ENCODE data around the gene NFATC3.

Gene NFATC3

DNA sequence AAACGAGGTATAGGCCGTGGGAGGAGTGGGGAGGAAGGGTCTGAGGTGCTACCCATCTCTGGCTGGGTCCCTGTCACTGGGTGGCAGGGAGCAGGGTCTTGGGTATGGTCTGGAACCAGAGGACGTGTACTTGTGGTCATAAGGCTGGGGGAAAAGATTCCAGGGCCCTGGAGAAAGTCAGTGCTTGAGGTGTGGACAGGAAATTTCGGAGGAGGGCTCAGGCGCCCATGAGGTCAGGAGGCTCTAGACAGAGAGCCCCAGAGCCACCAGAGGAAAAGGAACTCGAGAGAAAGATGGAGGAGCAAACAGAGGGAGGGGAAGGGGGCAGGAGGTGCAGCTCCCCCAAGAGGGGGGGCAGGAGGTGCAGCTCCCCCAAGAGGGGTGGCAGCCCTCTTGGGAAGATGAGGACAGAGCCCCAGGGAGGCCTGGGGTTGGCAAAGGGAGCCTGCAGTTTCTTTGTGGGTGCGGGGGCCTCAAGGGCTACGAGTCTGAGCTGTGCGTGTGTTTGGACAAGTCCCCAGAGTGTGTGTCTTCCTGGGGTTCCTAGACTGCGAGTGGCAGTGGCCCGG lies 178.5 kb downstream of the NFATC3 start:
- H3K4me1 ChIP-seq (ENCODE audit: control insufficient read depth, low read depth, low read length) = peaks cover 14% of the 10 kb centered on the region

DNA sequence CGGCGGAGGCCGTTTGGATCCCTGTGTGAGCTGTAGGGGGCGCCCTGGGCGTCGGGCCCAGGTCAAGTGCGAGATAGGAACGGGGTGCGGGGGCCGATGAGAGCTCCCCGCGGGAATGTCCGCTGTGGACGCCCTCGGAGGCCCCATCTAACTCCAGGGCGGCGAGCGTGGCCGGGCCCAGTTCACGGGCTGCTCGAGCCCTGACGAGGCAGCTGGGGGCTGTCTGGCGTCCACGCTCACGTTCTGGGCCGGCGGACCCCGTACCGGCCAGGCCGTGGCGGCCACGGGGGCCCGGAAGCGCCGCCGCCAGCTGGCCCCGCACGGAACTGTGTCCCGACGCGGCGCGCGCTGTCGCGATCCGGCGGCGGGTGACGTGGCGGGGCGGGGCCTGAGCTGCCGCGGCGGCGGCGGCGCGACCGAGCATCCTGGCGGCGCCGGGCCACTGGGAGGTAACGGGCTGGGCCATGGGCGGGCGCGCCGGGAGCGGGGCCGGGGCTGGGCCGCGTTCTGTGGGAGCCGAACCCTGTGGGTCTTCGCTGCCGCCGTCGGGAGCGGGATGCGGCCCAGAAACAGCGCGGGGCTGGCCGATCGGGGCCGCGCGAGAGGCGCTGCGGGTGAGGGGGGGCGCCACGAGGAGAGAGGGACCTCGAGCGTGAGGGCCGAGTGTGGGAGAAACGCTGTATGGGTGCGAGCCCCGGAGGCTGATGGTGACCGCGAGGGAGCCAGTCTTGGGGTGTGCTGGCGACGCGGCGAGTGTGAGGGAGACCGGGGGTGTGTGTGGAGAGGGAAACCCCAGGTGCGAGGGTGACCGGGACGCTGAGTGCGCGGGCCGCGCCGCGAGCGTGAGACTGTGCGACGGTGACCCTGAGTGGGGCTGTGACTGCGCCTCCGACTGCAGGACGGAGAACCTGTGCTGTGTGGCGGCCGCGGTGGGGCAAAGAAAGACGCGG lies 179.2 kb downstream of the NFATC3 start, which contains the start of gene SLC7A6:
Gene SLC7A6, plus strand, starts transcription at position 399 of the 950 bp plus-strand sequence. CDS start 10,201 bp downstream, outside the sequence.
- Histone ChIP-seq H3K27ac (ENCODE audit: low read length) (no peak within 1 kb of the TSS), H3K36me3 (ENCODE audit: control insufficient read depth, low read depth, low read length) (no peaks in the 10 kb centered on the region), H3K4me3 (ENCODE audit: low read length) (peak within 1 kb of the TSS; percentile 84), H3K4me1 (ENCODE audit: control insufficient read depth, low read depth, low read length) (peaks cover 14% of the 10 kb centered on the region), H3K9me3 (ENCODE audit: control insufficient read depth, low read depth, low read length) (no peaks in the 10 kb centered on the region), H3K9ac (ENCODE audit: low read length) (peak within 1 kb of the TSS; percentile 61), H3K27me3 (ENCODE audit: control insufficient read depth, insufficient read depth, low read length) (peaks cover 20% of the 10 kb centered on the region)

More for the DNA sequence above, 178.5 kb downstream of the NFATC3 start:
- H3K9me3 ChIP-seq (ENCODE audit: control insufficient read depth, low read depth, low read length) = no peaks in the 10 kb centered on the region
- H3K36me3 ChIP-seq (ENCODE audit: control insufficient read depth, low read depth, low read length) = no peaks in the 10 kb centered on the region
- H3K27me3 ChIP-seq (ENCODE audit: control insufficient read depth, insufficient read depth, low read length) = peaks cover 20% of the 10 kb centered on the region
- no peak overlapping the region for H3K9ac ChIP-seq (ENCODE audit: low read length)
- H3K4me3 ChIP-seq (ENCODE audit: low read length) = peak overlapping the region; percentile 84
- no peak overlapping the region for H3K27ac ChIP-seq (ENCODE audit: low read length)

DNA sequence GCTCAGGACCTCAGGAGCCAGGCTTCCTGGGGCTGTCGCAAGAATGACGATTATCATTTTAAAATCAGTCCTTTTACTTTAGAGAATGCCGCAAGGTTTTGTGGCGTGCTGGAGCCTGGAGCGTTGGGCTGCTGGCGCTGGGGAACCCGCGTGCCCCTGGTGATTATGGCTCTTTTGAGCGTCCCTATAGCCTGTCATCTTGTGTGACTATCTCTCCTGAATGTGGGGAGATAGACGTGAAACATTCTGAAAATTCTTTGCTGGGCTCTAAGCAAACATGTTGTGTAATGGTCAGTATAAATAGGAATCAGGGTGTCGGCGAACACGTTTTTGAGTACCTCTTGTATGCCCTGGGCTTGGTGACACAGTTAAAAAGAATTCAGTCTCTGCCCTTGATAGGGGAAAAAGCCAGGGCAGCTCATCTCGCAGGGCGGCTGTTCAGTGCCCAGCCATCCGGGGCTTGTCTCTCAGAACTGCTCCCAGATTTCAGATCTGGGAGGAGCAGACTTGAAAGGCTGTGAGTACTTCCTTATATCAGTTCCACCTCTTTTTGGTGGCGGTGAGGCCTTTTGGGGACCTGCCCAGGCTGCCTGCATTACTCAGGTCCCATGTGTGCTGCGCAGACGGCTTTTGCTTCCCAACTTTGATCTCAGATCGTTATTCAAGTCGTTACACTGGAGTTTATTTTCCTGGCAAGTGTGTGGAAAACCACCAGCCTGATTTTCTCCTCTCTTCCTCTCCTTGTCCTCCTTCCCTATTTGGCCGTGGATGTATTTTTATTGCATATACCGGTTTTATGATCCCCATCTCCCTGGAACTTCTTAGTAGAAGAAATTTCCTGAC lies 180.1 kb downstream of the NFATC3 start:
- H3K27ac ChIP-seq (ENCODE audit: low read length) = no peak overlapping the region
- peak overlapping the region; percentile 84 for H3K4me3 ChIP-seq (ENCODE audit: low read length)
- no peaks in the 10 kb centered on the region for H3K36me3 ChIP-seq (ENCODE audit: control insufficient read depth, low read depth, low read length)
- no peaks in the 10 kb centered on the region for H3K9me3 ChIP-seq (ENCODE audit: control insufficient read depth, low read depth, low read length)
- H3K27me3 ChIP-seq (ENCODE audit: control insufficient read depth, insufficient read depth, low read length) = peaks cover 20% of the 10 kb centered on the region
- peak overlapping the region; percentile 61 for H3K9ac ChIP-seq (ENCODE audit: low read length)
- H3K4me1 ChIP-seq (ENCODE audit: control insufficient read depth, low read depth, low read length) = peaks cover 14% of the 10 kb centered on the region

GRCh38 chr16:68267612-68268405 lies 182.6 kb downstream of the NFATC3 start:
- H3K4me3 ChIP-seq (ENCODE audit: low read length) = peak overlapping the region; percentile 45
- H3K4me1 ChIP-seq (ENCODE audit: control insufficient read depth, low read depth, low read length) = peaks cover 14% of the 10 kb centered on the region
- peak overlapping the region; percentile 18 for H3K27ac ChIP-seq (ENCODE audit: low read length)
- H3K36me3 ChIP-seq (ENCODE audit: control insufficient read depth, low read depth, low read length) = no peaks in the 10 kb centered on the region
- no peaks in the 10 kb centered on the region for H3K9me3 ChIP-seq (ENCODE audit: control insufficient read depth, low read depth, low read length)
- peaks cover 20% of the 10 kb centered on the region for H3K27me3 ChIP-seq (ENCODE audit: control insufficient read depth, insufficient read depth, low read length)
- H3K9ac ChIP-seq (ENCODE audit: low read length) = peak overlapping the region; percentile 34

- no peak overlapping the region for H3K27ac ChIP-seq (ENCODE audit: low read length)
- H3K9me3 ChIP-seq (ENCODE audit: control insufficient read depth, low read depth, low read length) = no peaks in the 10 kb centered on the region
- H3K9ac ChIP-seq (ENCODE audit: low read length) = no peak overlapping the region
- H3K36me3 ChIP-seq (ENCODE audit: control insufficient read depth, low read depth, low read length) = peaks cover 10% of the 10 kb centered on the region
- H3K4me3 ChIP-seq (ENCODE audit: low read length) = no peak overlapping the region
- H3K4me1 ChIP-seq (ENCODE audit: control insufficient read depth, low read depth, low read length) = peaks cover 14% of the 10 kb centered on the region
- peaks cover 10% of the 10 kb centered on the region for H3K27me3 ChIP-seq (ENCODE audit: control insufficient read depth, insufficient read depth, low read length)
Observed at GRCh38 chr16:68269793-68270192, 184.6 kb downstream of the NFATC3 start.

DNA sequence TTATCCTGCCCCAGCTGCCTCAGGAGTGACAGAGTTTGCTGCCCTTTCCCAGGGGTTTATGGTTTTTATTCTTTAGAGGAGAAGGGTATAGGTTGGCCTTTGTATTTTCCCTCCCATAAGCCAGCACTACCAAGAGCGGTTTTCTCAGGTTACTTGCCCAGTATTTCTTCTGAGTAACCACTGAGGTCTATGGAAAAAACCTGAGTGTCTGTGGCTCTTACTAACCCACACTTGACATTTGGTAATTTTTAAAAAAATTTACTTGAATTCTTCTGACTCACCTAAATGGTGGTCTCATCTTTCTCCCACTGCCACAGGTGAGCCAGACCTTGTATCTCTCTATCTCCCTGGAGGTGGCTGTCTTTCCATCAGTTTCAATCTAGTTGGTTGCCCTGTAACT lies 185.2 kb downstream of the NFATC3 start:
- no peak overlapping the region for H3K27ac ChIP-seq (ENCODE audit: low read length)
- H3K27me3 ChIP-seq (ENCODE audit: control insufficient read depth, insufficient read depth, low read length) = peaks cover 5% of the 10 kb centered on the region
- peaks cover 14% of the 10 kb centered on the region for H3K4me1 ChIP-seq (ENCODE audit: control insufficient read depth, low read depth, low read length)
- H3K9ac ChIP-seq (ENCODE audit: low read length) = no peak overlapping the region
- H3K36me3 ChIP-seq (ENCODE audit: control insufficient read depth, low read depth, low read length) = peaks cover 13% of the 10 kb centered on the region
- H3K9me3 ChIP-seq (ENCODE audit: control insufficient read depth, low read depth, low read length) = no peaks in the 10 kb centered on the region
- H3K4me3 ChIP-seq (ENCODE audit: low read length) = no peak overlapping the region

GRCh38 chr16:68272507-68273209 lies 187.5 kb downstream of the NFATC3 start:
- no peak overlapping the region for H3K27ac ChIP-seq (ENCODE audit: low read length)
- peaks cover 13% of the 10 kb centered on the region for H3K36me3 ChIP-seq (ENCODE audit: control insufficient read depth, low read depth, low read length)
- H3K9me3 ChIP-seq (ENCODE audit: control insufficient read depth, low read depth, low read length) = no peaks in the 10 kb centered on the region
- no peaks in the 10 kb centered on the region for H3K27me3 ChIP-seq (ENCODE audit: control insufficient read depth, insufficient read depth, low read length)
- no peak overlapping the region for H3K4me3 ChIP-seq (ENCODE audit: low read length)
- H3K9ac ChIP-seq (ENCODE audit: low read length) = no peak overlapping the region
- H3K4me1 ChIP-seq (ENCODE audit: control insufficient read depth, low read depth, low read length) = peaks cover 7% of the 10 kb centered on the region

DNA sequence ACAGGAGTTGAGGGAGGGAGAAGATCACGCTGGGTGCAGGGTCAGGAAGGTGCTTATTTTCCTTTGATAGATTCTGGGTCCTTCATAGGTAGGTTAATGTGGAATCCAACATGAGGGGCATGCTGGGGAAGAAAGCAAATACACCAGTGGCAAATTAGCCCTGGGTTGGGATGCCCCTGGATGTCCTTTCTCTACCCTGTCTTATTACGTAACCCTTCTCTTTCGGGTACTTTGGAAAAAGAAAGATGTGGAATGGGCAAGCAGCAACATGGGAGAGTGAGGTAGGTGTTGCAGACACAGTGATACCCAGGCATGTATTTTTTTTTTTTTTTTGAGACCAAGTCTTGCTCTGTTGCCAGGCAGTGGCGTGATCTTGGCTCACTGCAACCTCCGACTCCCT lies 188.3 kb downstream of the NFATC3 start:
- no peaks in the 10 kb centered on the region for H3K27me3 ChIP-seq (ENCODE audit: control insufficient read depth, insufficient read depth, low read length)
- H3K9ac ChIP-seq (ENCODE audit: low read length) = no peak overlapping the region
- H3K9me3 ChIP-seq (ENCODE audit: control insufficient read depth, low read depth, low read length) = no peaks in the 10 kb centered on the region
- H3K27ac ChIP-seq (ENCODE audit: low read length) = no peak overlapping the region
- H3K36me3 ChIP-seq (ENCODE audit: control insufficient read depth, low read depth, low read length) = peaks cover 13% of the 10 kb centered on the region
- no peak overlapping the region for H3K4me3 ChIP-seq (ENCODE audit: low read length)
- no peaks in the 10 kb centered on the region for H3K4me1 ChIP-seq (ENCODE audit: control insufficient read depth, low read depth, low read length)

DNA sequence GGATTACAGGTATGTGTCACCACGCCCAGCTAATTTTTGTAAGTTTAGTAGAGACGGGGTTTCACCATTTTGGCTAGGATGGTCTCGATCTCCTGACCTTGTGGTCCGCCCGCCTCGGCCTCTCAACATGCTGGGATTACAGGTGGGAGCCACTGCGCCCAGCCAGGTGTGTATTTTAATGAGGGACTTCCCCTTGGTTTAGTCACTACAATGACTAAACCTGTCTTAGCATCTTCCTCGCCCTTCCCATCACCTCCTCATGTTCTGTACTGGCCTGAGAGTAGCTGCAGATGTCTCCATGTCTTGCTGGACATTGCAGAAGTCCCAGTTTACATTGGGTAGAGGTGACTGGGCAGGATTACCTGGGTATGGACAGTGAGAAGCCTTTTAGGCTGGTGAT lies 188.7 kb downstream of the NFATC3 start:
- no peak overlapping the region for H3K4me3 ChIP-seq (ENCODE audit: low read length)
- no peaks in the 10 kb centered on the region for H3K4me1 ChIP-seq (ENCODE audit: control insufficient read depth, low read depth, low read length)
- H3K27me3 ChIP-seq (ENCODE audit: control insufficient read depth, insufficient read depth, low read length) = no peaks in the 10 kb centered on the region
- no peak overlapping the region for H3K9ac ChIP-seq (ENCODE audit: low read length)
- peaks cover 13% of the 10 kb centered on the region for H3K36me3 ChIP-seq (ENCODE audit: control insufficient read depth, low read depth, low read length)
- no peaks in the 10 kb centered on the region for H3K9me3 ChIP-seq (ENCODE audit: control insufficient read depth, low read depth, low read length)
- no peak overlapping the region for H3K27ac ChIP-seq (ENCODE audit: low read length)

DNA sequence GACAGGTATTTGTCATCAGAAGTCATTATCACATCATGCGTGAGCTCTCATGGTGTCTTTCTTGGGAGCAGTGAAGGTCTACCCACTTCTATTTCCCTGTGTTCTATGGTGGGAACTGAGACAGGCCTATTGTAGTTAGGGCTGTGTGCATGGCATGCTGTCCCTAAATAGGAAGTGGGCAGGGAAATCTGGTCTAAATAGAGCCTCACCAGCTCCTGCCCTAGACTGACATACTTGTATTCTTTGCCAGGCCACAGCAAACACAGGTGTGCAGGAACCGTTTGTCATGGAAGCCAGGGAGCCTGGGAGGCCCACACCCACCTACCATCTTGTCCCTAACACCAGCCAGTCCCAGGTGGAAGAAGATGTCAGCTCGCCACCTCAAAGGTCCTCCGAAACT lies 189.3 kb downstream of the NFATC3 start:
- Histone ChIP-seq H3K27ac (ENCODE audit: low read length) (no peak overlapping the region), H3K9me3 (ENCODE audit: control insufficient read depth, low read depth, low read length) (no peaks in the 10 kb centered on the region), H3K27me3 (ENCODE audit: control insufficient read depth, insufficient read depth, low read length) (no peaks in the 10 kb centered on the region), H3K4me3 (ENCODE audit: low read length) (no peak overlapping the region), H3K4me1 (ENCODE audit: control insufficient read depth, low read depth, low read length) (no peaks in the 10 kb centered on the region), H3K9ac (ENCODE audit: low read length) (no peak overlapping the region), H3K36me3 (ENCODE audit: control insufficient read depth, low read depth, low read length) (peaks cover 13% of the 10 kb centered on the region)

Data from iPS-18a (cell line).